ENCODE measurements around the gene IL36B.

Gene IL36B

DNA sequence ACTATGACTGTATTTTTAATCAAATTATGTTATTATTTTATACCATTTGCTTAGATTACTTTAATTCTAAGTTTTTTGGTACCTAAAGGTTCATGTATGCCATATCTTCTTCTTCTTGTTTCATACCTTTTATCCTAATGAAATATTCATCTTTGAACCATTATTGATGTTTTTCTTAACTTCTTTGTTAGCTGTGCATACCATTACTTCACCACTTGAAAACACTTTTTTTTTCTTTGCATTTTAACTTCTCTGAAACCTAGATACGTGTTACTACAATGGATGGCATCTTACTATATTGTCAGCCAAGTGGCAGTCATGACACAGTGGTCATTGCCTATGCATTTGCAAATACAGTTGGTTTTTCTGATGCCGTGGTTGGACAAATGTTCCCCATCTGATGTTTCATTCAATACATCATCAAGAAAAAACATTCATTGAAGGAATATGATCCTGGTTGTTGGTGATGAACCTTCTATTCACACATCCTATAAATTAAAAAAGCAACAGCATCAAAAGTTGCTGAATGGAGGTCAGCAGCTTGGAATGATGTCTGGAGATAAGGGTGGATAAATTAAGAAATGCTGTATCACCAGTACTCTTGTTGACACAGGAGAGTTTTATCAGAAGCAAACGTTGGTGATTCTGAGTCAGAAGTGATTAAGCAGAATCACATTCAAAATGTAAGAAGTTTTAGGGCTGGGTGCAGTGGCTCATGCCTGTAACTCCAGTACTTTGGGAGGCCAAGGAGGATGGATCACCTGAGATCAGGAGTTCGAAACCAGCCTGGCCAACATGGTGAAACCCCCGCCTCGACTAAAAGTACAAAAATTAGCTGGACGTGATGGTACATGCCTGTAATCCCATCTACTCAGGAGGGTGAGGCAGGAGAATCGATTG is 40.0 kb downstream of the IL36B start:
- TF ChIP-seq, protein P1, sequence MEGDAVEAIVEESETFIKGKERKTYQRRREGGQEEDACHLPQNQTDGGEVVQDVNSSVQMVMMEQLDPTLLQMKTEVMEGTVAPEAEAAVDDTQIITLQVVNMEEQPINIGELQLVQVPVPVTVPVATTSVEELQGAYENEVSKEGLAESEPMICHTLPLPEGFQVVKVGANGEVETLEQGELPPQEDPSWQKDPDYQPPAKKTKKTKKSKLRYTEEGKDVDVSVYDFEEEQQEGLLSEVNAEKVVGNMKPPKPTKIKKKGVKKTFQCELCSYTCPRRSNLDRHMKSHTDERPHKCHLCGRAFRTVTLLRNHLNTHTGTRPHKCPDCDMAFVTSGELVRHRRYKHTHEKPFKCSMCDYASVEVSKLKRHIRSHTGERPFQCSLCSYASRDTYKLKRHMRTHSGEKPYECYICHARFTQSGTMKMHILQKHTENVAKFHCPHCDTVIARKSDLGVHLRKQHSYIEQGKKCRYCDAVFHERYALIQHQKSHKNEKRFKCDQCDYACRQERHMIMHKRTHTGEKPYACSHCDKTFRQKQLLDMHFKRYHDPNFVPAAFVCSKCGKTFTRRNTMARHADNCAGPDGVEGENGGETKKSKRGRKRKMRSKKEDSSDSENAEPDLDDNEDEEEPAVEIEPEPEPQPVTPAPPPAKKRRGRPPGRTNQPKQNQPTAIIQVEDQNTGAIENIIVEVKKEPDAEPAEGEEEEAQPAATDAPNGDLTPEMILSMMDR (conservative IDR thresholded peaks at IDR 0.05; ENCODE audit: low read depth, low read length), result no peak
- Histone ChIP-seq H4K20me1 (ENCODE audit: insufficient read depth) (no peaks in the 10 kb centered on the region), H3K9ac (no peak overlapping the region), H3K27me3 (ENCODE audit: insufficient read depth, low read depth) (no peaks in the 10 kb centered on the region), H3K27ac (no peak overlapping the region), H3K4me1 (ENCODE audit: low read depth, poor library complexity, severe bottlenecking) (peaks cover 15% of the 10 kb centered on the region), H2AFZ (ENCODE audit: low read depth) (no peak overlapping the region), H3K4me2 (no peak overlapping the region), H3K79me2 (ENCODE audit: insufficient read depth, low read depth) (no peaks in the 10 kb centered on the region), H3K4me3 (IDR thresholded peaks at IDR 0.05; ENCODE audit: insufficient read depth, low read depth, low read length) (no peak overlapping the region), H3K36me3 (ENCODE audit: insufficient read depth) (no peaks in the 10 kb centered on the region)

DNA sequence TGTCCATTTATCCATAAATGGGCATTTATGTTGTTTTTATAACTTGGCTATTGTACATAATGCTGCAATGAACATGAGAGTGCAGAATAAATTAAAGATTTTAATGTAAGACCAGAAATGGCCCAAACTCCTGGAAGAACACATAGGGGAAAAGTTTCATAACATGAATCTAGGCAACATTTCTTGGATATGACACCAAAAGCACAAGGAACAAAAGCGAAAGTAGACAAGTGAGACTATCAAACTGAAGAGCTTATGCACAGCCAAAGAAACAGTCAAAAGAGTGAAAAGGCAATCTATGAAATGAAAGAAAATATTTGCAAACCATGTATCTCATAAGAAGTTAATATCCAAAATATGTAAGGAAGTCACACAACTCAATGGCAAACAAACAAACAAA is 41.6 kb downstream of the IL36B start:
- Histone ChIP-seq H3K27me3 (ENCODE audit: insufficient read depth, low read depth) (no peaks in the 10 kb centered on the region), H3K27ac (no peak overlapping the region), H3K4me1 (ENCODE audit: low read depth, poor library complexity, severe bottlenecking) (peaks cover 15% of the 10 kb centered on the region), H4K20me1 (ENCODE audit: insufficient read depth) (no peaks in the 10 kb centered on the region), H3K4me2 (no peak overlapping the region), H3K9ac (no peak overlapping the region), H2AFZ (ENCODE audit: low read depth) (no peak overlapping the region), H3K4me3 (IDR thresholded peaks at IDR 0.05; ENCODE audit: insufficient read depth, low read depth, low read length) (no peak overlapping the region), H3K36me3 (ENCODE audit: insufficient read depth) (no peaks in the 10 kb centered on the region), H3K79me2 (ENCODE audit: insufficient read depth, low read depth) (no peaks in the 10 kb centered on the region)
- TF ChIP-seq, protein P1 (conservative IDR thresholded peaks at IDR 0.05; ENCODE audit: low read depth, low read length), result no peak

DNA sequence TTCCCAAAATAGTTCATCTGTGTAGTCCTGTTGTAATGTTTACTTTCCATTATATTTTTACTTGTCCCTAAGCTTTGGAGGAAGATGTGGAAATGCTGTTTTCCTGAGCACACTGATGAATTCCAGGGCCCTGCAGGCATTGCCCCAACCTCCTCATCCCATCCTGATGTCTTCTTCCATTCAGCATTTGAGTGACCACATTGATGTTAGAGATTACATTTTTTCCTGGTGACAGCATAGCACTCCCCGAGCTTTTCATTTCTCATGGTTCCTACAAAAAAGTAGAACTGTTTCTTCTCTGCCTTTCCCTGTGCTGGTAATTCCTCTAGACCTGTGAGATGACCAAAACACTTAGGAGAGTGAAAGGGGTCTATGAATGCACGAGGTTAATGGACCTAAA is 42.6 kb downstream of the IL36B start:
- H3K27me3 ChIP-seq (ENCODE audit: insufficient read depth, low read depth), result no peaks in the 10 kb centered on the region
- TF ChIP-seq, protein P1 (conservative IDR thresholded peaks at IDR 0.05; ENCODE audit: low read depth, low read length), result no peak
- peaks cover 15% of the 10 kb centered on the region for H3K4me1 ChIP-seq (ENCODE audit: low read depth, poor library complexity, severe bottlenecking)
- no peak overlapping the region for H2AFZ ChIP-seq (ENCODE audit: low read depth)
- H3K9ac ChIP-seq, result no peak overlapping the region
- no peak overlapping the region; the same call in 1 of the 2 replicates for H3K4me2 ChIP-seq
- H3K36me3 ChIP-seq (ENCODE audit: insufficient read depth), result no peaks in the 10 kb centered on the region
- no peaks in the 10 kb centered on the region for H3K79me2 ChIP-seq (ENCODE audit: insufficient read depth, low read depth)
- no peak overlapping the region for H3K4me3 ChIP-seq (IDR thresholded peaks at IDR 0.05; ENCODE audit: insufficient read depth, low read depth, low read length)
- H3K27ac ChIP-seq, result no peak overlapping the region
- no peaks in the 10 kb centered on the region for H4K20me1 ChIP-seq (ENCODE audit: insufficient read depth)

DNA sequence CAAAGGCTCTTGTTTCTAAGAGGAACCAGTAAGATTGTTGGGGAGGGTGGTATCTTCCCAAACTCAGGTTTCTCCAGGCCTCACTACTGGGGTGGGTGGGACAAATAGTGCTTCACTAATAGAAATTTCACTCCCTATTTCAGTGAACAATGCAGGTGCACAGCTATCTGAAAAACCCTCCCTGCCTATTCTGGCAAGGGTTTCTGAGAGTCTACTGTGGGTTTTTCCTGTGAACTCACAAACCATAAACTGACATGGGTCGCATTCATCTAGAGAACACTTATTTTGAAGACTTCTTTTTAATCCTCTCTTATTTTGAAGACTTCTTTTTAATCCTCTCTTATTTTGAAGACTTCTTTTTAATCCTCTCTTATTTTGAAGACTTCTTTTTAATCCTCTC is 43.0 kb downstream of the IL36B start:
- no peak overlapping the region; the same call in 1 of the 2 replicates for H3K4me2 ChIP-seq
- no peak overlapping the region for H3K4me3 ChIP-seq (IDR thresholded peaks at IDR 0.05; ENCODE audit: insufficient read depth, low read depth, low read length)
- H3K27ac ChIP-seq, result no peak overlapping the region
- H3K79me2 ChIP-seq (ENCODE audit: insufficient read depth, low read depth), result no peaks in the 10 kb centered on the region
- no peaks in the 10 kb centered on the region for H3K27me3 ChIP-seq (ENCODE audit: insufficient read depth, low read depth)
- H4K20me1 ChIP-seq (ENCODE audit: insufficient read depth), result no peaks in the 10 kb centered on the region
- TF ChIP-seq, protein P1 (conservative IDR thresholded peaks at IDR 0.05; ENCODE audit: low read depth, low read length), result no peak
- peaks cover 15% of the 10 kb centered on the region for H3K4me1 ChIP-seq (ENCODE audit: low read depth, poor library complexity, severe bottlenecking)
- no peak overlapping the region for H3K9ac ChIP-seq
- no peak overlapping the region for H2AFZ ChIP-seq (ENCODE audit: low read depth)
- H3K36me3 ChIP-seq (ENCODE audit: insufficient read depth), result no peaks in the 10 kb centered on the region
